HEK293 (cell line): ENCODE results near the gene TPM2.

Source experiments
- TF ChIP-seq, protein P1 (sequence below): fragments of 450-650 bp; IDR thresholded peaks from 2 replicates; pipeline ENCODE4 v1.5.1; 2018; ENCODE audit warnings: missing biosample characterization, missing genetic modification characterization
- TF ChIP-seq, protein P2 (sequence below): fragments of 450-650 bp; formaldehyde crosslinking; IDR thresholded peaks from 2 replicates; pipeline ENCODE4 v1.5.1; 2016; ENCODE audit warnings: missing biosample characterization, missing genetic modification characterization
- TF ChIP-seq, protein P3 (sequence below): fragments of 450-650 bp; formaldehyde crosslinking; IDR thresholded peaks from 2 replicates; pipeline ENCODE4 v1.5.1; 2017; ENCODE audit warnings: missing biosample characterization, missing genetic modification characterization

DNA sequence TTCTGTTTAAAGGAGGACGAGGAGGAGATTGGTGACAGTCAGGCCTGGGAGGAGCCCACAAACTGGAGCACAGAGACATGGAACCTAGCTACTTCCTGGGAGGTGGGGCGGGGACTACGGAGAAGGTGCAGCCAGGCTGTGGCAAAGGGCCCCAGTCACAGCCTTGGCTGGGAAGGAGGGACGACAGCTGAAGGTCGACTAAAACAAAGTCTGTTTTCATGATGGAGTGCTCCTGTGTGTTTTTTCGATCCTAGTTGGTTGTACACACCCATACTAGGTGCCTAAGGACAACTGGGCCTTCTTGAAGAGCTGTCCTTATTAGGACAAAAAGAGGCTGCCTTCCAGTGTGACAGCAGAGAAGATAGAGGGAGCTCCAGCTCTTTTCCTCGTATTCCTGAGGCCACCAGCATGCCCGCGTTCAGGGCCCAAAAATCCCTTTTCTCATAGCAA is 28.7 kb downstream of the TPM2 start:
- TF ChIP-seq, protein P1, sequence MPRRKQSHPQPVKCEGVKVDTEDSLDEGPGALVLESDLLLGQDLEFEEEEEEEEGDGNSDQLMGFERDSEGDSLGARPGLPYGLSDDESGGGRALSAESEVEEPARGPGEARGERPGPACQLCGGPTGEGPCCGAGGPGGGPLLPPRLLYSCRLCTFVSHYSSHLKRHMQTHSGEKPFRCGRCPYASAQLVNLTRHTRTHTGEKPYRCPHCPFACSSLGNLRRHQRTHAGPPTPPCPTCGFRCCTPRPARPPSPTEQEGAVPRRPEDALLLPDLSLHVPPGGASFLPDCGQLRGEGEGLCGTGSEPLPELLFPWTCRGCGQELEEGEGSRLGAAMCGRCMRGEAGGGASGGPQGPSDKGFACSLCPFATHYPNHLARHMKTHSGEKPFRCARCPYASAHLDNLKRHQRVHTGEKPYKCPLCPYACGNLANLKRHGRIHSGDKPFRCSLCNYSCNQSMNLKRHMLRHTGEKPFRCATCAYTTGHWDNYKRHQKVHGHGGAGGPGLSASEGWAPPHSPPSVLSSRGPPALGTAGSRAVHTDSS (tag by site-specific recombination) = no peak
- TF ChIP-seq, protein P2, sequence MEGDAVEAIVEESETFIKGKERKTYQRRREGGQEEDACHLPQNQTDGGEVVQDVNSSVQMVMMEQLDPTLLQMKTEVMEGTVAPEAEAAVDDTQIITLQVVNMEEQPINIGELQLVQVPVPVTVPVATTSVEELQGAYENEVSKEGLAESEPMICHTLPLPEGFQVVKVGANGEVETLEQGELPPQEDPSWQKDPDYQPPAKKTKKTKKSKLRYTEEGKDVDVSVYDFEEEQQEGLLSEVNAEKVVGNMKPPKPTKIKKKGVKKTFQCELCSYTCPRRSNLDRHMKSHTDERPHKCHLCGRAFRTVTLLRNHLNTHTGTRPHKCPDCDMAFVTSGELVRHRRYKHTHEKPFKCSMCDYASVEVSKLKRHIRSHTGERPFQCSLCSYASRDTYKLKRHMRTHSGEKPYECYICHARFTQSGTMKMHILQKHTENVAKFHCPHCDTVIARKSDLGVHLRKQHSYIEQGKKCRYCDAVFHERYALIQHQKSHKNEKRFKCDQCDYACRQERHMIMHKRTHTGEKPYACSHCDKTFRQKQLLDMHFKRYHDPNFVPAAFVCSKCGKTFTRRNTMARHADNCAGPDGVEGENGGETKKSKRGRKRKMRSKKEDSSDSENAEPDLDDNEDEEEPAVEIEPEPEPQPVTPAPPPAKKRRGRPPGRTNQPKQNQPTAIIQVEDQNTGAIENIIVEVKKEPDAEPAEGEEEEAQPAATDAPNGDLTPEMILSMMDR (tag by site-specific recombination) = peak; percentile 20; the same call in 1 of the 2 replicates
- TF ChIP-seq, protein P3, sequence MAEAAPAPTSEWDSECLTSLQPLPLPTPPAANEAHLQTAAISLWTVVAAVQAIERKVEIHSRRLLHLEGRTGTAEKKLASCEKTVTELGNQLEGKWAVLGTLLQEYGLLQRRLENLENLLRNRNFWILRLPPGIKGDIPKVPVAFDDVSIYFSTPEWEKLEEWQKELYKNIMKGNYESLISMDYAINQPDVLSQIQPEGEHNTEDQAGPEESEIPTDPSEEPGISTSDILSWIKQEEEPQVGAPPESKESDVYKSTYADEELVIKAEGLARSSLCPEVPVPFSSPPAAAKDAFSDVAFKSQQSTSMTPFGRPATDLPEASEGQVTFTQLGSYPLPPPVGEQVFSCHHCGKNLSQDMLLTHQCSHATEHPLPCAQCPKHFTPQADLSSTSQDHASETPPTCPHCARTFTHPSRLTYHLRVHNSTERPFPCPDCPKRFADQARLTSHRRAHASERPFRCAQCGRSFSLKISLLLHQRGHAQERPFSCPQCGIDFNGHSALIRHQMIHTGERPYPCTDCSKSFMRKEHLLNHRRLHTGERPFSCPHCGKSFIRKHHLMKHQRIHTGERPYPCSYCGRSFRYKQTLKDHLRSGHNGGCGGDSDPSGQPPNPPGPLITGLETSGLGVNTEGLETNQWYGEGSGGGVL (tag by site-specific recombination) = no peak
